ENCODE results near the gene GRAMD2A. TPM values are rescaled to one million over a fixed set of nuclear protein-coding genes. Genes with fewer than 3 reads are reported as not detected.
A peak's percentile ranks its signal among the peaks of the same experiment; 100 is the strongest.

The GRAMD2A gene
- total RNA-seq, 1 donor from 2014 or later, result 5.5 TPM

GRCh38 chr15:72202801-72203506 is 5.4 kb upstream of the GRAMD2A start:
- DNase-seq (ENCODE audit: low read depth), result no peak
- peak; percentile 7 for FAIRE-seq
- peaks cover 56% of the 10 kb centered on the region for H3K36me3 ChIP-seq (ENCODE audit: control insufficient read depth, insufficient read depth, low read length)
- no peak for TF ChIP-seq CTCF (IDR thresholded peaks at IDR 0.05; ENCODE audit: insufficient read depth, low read length, severe bottlenecking)
- no peak overlapping the region for H3K4me3 ChIP-seq (ENCODE audit: low read depth, low read length)
- H3K27me3 ChIP-seq (ENCODE audit: control insufficient read depth, insufficient read depth, low read length), result no peaks in the 10 kb centered on the region

- Histone ChIP-seq H3K27me3 (ENCODE audit: control insufficient read depth, insufficient read depth, low read length) (no peaks in the 10 kb centered on the region), H3K4me3 (ENCODE audit: low read depth, low read length) (no peak overlapping the region), H3K36me3 (ENCODE audit: control insufficient read depth, insufficient read depth, low read length) (peaks cover 49% of the 10 kb centered on the region)
- peak; percentile 58 for FAIRE-seq
- no peak for TF ChIP-seq CTCF (IDR thresholded peaks at IDR 0.05; ENCODE audit: insufficient read depth, low read length, severe bottlenecking)
- no peak for DNase-seq (ENCODE audit: low read depth)
Measured at GRCh38 chr15:72202302-72202701, 4.7 kb upstream of the GRAMD2A start.

GRCh38 chr15:72201391-72201921 is 3.9 kb upstream of the GRAMD2A start:
- TF ChIP-seq CTCF (IDR thresholded peaks at IDR 0.05; ENCODE audit: insufficient read depth, low read length, severe bottlenecking), result no peak
- DNase-seq (ENCODE audit: low read depth) (no peak), FAIRE-seq (no peak)
- Histone ChIP-seq H3K4me3 (ENCODE audit: low read depth, low read length) (no peak overlapping the region), H3K36me3 (ENCODE audit: control insufficient read depth, insufficient read depth, low read length) (peaks cover 41% of the 10 kb centered on the region), H3K27me3 (ENCODE audit: control insufficient read depth, insufficient read depth, low read length) (no peaks in the 10 kb centered on the region)

- FAIRE-seq, result no peak
- no peak overlapping the region for H3K4me3 ChIP-seq (ENCODE audit: low read depth, low read length)
- H3K27me3 ChIP-seq (ENCODE audit: control insufficient read depth, insufficient read depth, low read length), result no peaks in the 10 kb centered on the region
- H3K36me3 ChIP-seq (ENCODE audit: control insufficient read depth, insufficient read depth, low read length), result peaks cover 36% of the 10 kb centered on the region
- TF ChIP-seq CTCF (IDR thresholded peaks at IDR 0.05; ENCODE audit: insufficient read depth, low read length, severe bottlenecking), result no peak
- DNase-seq (ENCODE audit: low read depth), result no peak
Measured at GRCh38 chr15:72200395-72201237, 3.0 kb upstream of the GRAMD2A start.

- peak; percentile 97 for FAIRE-seq
- H3K36me3 ChIP-seq (ENCODE audit: control insufficient read depth, insufficient read depth, low read length), result peaks cover 32% of the 10 kb centered on the region
Measured at GRCh38 chr15:72199721-72200212, 2.2 kb upstream of the GRAMD2A start.

More at GRCh38 chr15:72199721-72200212, 2.2 kb upstream of the GRAMD2A start:
- Histone ChIP-seq H3K27me3 (ENCODE audit: control insufficient read depth, insufficient read depth, low read length) (no peaks in the 10 kb centered on the region), H3K4me3 (ENCODE audit: low read depth, low read length) (no peak overlapping the region)
- TF ChIP-seq CTCF (IDR thresholded peaks at IDR 0.05; ENCODE audit: insufficient read depth, low read length, severe bottlenecking), result peak; percentile 96
- DNase-seq (ENCODE audit: low read depth), result peak; percentile 67
